Astrocyte (in vitro differentiated cells and primary cell): Measurements from ENCODE around the gene KRT23.

Experiments used
- CTCF ChIP-seq: IDR thresholded peaks from 2 replicates; pipeline ENCODE4 v1.5.1; 2011; ENCODE audit warnings: low read depth, mild to moderate bottlenecking, inconsistent platforms, low read length, moderate library complexity; ENCODE audit not compliant: insufficient read depth
- EZH2 ChIP-seq: IDR thresholded peaks from 2 replicates; pipeline ENCODE4 v1.6.1; 2012; ENCODE audit warnings: mild to moderate bottlenecking, low read length, inconsistent platforms; ENCODE audit not compliant: insufficient read depth

- TF ChIP-seq CTCF (no peak), EZH2 (no peak)
Measured at GRCh38 chr17:40935624-40936023, 1.8 kb downstream of the KRT23 start.
